GM23338 (cell line): Measurements from ENCODE around the gene AOAH. TPM values are rescaled to one million over a fixed set of nuclear protein-coding genes. Genes with fewer than 3 reads are reported as not detected.

Experiments used
- ATAC-seq: fragments of 200-7000 bp; cut with Tn5 transposase; 3 replicates; pipeline ENCODE4 v1.9.1; 2020
- DNase-seq: peaks from one replicate; pipeline ENCODE4 v3.0.0-alpha.2; 2015; ENCODE audit warnings: low spot score
- H2AFZ ChIP-seq: fragments of 200-600 bp; sonication (generic); 2 replicates; pipeline ENCODE4 v1.8.0; 2016; ENCODE audit warnings: antibody characterized with exemption, mild to moderate bottlenecking, moderate library complexity
- H3F3A ChIP-seq: fragments of 200-600 bp; sonication (generic); replicated peaks from 2 replicates; pipeline ENCODE4 v1.8.0; 2017; ENCODE audit warnings: antibody characterized with exemption, mixed run types, low read depth
- H3K27ac ChIP-seq: fragments of 200-600 bp; sonication (generic); 2 replicates; pipeline ENCODE4 v1.6.1; 2016; ENCODE audit warnings: low read depth
- H3K27me3 ChIP-seq: fragments of 200-600 bp; sonication (generic); 2 replicates; pipeline ENCODE4 v1.8.0; 2016; ENCODE audit warnings: mild to moderate bottlenecking, mixed run types, moderate library complexity; ENCODE audit not compliant: insufficient read depth
- H3K36me3 ChIP-seq: fragments of 200-600 bp; sonication (generic); 2 replicates; pipeline ENCODE4 v1.8.0; 2016; ENCODE audit warnings: mild to moderate bottlenecking; ENCODE audit not compliant: insufficient read depth
- H3K4me1 ChIP-seq: fragments of 200-600 bp; sonication (generic); 2 replicates; pipeline ENCODE4 v1.8.0; 2016; ENCODE audit warnings: mild to moderate bottlenecking, moderate library complexity; ENCODE audit not compliant: insufficient read depth
- H3K4me2 ChIP-seq: fragments of 200-600 bp; sonication (generic); 2 replicates; pipeline ENCODE4 v1.7.1; 2017; ENCODE audit warnings: mixed run types
- H3K4me3 ChIP-seq: fragments of 200-600 bp; sonication (generic); 2 replicates; pipeline ENCODE4 v1.6.1; 2016; ENCODE audit warnings: mixed run types
- H3K79me2 ChIP-seq: fragments of 200-600 bp; sonication (generic); replicated peaks from 2 replicates; pipeline ENCODE4 v1.8.0; 2017; ENCODE audit warnings: mild to moderate bottlenecking; ENCODE audit not compliant: insufficient read depth
- H3K9me2 ChIP-seq: fragments of 200-600 bp; sonication (generic); 2 replicates; pipeline ENCODE4 v1.8.0; 2017; ENCODE audit not compliant: insufficient read depth
- H4K20me1 ChIP-seq: fragments of 200-600 bp; sonication (generic); replicated peaks from 2 replicates; pipeline ENCODE4 v1.8.0; 2017; ENCODE audit warnings: mild to moderate bottlenecking; ENCODE audit not compliant: insufficient read depth
- H3K27ac Mint-ChIP-seq: 2 replicates; pipeline ENCODE4 v1.8.0; 2020; ENCODE audit warnings: inconsistent platforms, mild to moderate bottlenecking, moderate library complexity, mixed read lengths
- H3K27me3 Mint-ChIP-seq: 3 replicates; pipeline ENCODE4 v1.8.0; 2022; ENCODE audit warnings: low read depth, mild to moderate bottlenecking, moderate library complexity, mixed read lengths, inconsistent platforms; ENCODE audit not compliant: insufficient read depth, poor library complexity
- H3K36me3 Mint-ChIP-seq: 3 replicates; pipeline ENCODE4 v1.8.0; 2021; ENCODE audit warnings: low read depth, mild to moderate bottlenecking, inconsistent platforms, moderate library complexity, mixed read lengths
- H3K4me1 Mint-ChIP-seq: 3 replicates; pipeline ENCODE4 v1.8.0; 2020; ENCODE audit warnings: mild to moderate bottlenecking, inconsistent platforms, mixed read lengths
- H3K4me3 Mint-ChIP-seq: 3 replicates; pipeline ENCODE4 v1.8.0; 2021; ENCODE audit warnings: moderate library complexity, mild to moderate bottlenecking, inconsistent platforms, mixed read lengths
- H3K9me3 Mint-ChIP-seq: 3 replicates; pipeline ENCODE4 v1.8.0; 2020; ENCODE audit warnings: moderate library complexity, mild to moderate bottlenecking, inconsistent platforms, mixed read lengths
- CREB1 ChIP-seq: fragments of 250-450 bp; sonication (Bioruptor Pico); IDR thresholded peaks from 2 replicates; pipeline ENCODE4 v1.5.0; 2020; ENCODE audit warnings: low read depth, mild to moderate bottlenecking, moderate library complexity
- EZH2 ChIP-seq: fragments of 200-600 bp; sonication (generic); IDR thresholded peaks from one replicate; pipeline ENCODE4 v1.8.0; 2017; ENCODE audit warnings: antibody characterized with exemption, mild to moderate bottlenecking, low read depth; ENCODE audit not compliant: unreplicated experiment
- EZH2phosphoT487 ChIP-seq: fragments of 200-600 bp; sonication (generic); IDR thresholded peaks from one replicate; pipeline ENCODE4 v1.8.1; 2018; ENCODE audit warnings: antibody characterized with exemption; ENCODE audit not compliant: unreplicated experiment
- JUNB ChIP-seq: IDR thresholded peaks from one replicate; pipeline ENCODE4 v1.6.1; 2016; ENCODE audit warnings: antibody characterized with exemption; ENCODE audit not compliant: unreplicated experiment
- NANOG ChIP-seq: IDR thresholded peaks from 2 replicates; pipeline ENCODE4 v1.6.1; 2016; ENCODE audit warnings: antibody characterized with exemption, borderline replicate concordance
- STAT1 ChIP-seq: IDR thresholded peaks from one replicate; pipeline ENCODE4 v1.6.1; 2016; ENCODE audit warnings: antibody characterized with exemption; ENCODE audit not compliant: unreplicated experiment
- ZNF114 ChIP-seq: fragments of 250-450 bp; sonication (Bioruptor Pico); IDR thresholded peaks from 2 replicates; pipeline ENCODE4 v1.5.0; 2020; ENCODE audit warnings: mild to moderate bottlenecking, moderate library complexity
- ZNF331 ChIP-seq: fragments of 250-450 bp; sonication (Bioruptor Pico); IDR thresholded peaks from 2 replicates; pipeline ENCODE4 v1.5.0; 2020; ENCODE audit warnings: low read depth, mild to moderate bottlenecking, moderate library complexity
- polyA plus RNA-seq: library from polyadenylated mRNA; unstranded; fragments of >200 nt; fragmentation: Nextera tagmentation; extraction: Ambion mirVana; gene quantifications from 2 replicates; pipeline ENCODE4 v1.2.1, GENCODE V29; 2016
- total RNA-seq: library from RNA; depleted of rRNA; stranded (reverse); fragments of >200 nt; shearing (Covaris generic); gene quantifications from 2 replicates; pipeline ENCODE4 v1.2.3, GENCODE V29; 2014
- TF ChIP-seq, protein P1 (sequence below): fragments of 250-450 bp; sonication (Bioruptor Pico); IDR thresholded peaks from 2 replicates; pipeline ENCODE4 v1.5.0; 2020; ENCODE audit warnings: mild to moderate bottlenecking, moderate library complexity
- TF ChIP-seq, protein P2 (sequence below): IDR thresholded peaks from 2 replicates; pipeline ENCODE4 v1.6.1; 2016; ENCODE audit warnings: antibody characterized with exemption
- TF ChIP-seq, protein P3 (sequence below), 2 experiments: fragments of 200-600 bp in 1 of 2; sonication (generic) in 1 of 2; conservative IDR thresholded peaks; 2 replicates each; pipeline versions ENCODE4 v1.5.1 to v1.6.1; 2016 to 2017; ENCODE audit warnings: antibody characterized with exemption in 2 of 2, low read depth in 2 of 2, mild to moderate bottlenecking in 2 of 2, moderate library complexity in 1 of 2
- TF ChIP-seq, protein P4 (sequence below): IDR thresholded peaks from one replicate; pipeline ENCODE4 v1.6.1; 2018; ENCODE audit warnings: antibody characterized with exemption; ENCODE audit not compliant: unreplicated experiment

Gene AOAH
- total and polyA plus RNA-seq, 2 experiments from 2014 or later: not detected

DNA sequence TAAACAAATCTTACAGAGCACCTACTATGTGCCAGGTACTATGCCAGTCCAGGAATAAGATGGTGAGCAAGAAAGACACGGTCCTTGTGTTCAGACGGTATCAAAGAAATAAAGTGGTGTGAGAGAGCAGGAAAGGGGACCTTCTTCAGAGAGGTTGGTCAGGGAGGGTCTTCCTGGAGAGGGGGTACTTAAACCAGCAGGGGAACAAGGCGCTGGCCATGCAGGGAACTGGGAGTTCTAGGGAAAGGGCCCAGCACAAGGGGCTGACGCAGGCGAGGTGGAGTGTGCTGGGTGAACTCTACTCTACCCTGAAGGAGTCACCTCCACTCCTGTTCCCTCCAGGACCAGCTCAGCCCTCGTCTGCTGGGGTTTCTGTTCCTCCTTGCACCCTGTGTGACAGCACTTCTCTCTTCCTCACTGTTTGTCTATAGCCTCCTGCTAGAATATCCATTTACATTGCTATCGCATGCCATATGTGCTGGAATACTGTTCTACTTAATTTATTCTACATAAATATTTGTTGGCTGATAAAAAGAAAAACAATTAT is 73.5 kb downstream of the AOAH start:
- Histone ChIP-seq H3K9me2 (no peaks in the 10 kb centered on the region), H3K4me3 (no peak overlapping the region), H3K27me3 (no peaks in the 10 kb centered on the region), H3K79me2 (no peaks in the 10 kb centered on the region), H2AFZ (no peak overlapping the region), H4K20me1 (no peaks in the 10 kb centered on the region), H3K4me2 (no peak overlapping the region), H3F3A (no peaks in the 10 kb centered on the region), H3K27ac (no peak overlapping the region), H3K36me3 (no peaks in the 10 kb centered on the region), H3K4me1 (peaks cover 27% of the 10 kb centered on the region)
- peaks cover 5% of the 10 kb centered on the region for H3K27me3 Mint-ChIP-seq
- no peak for ATAC-seq
- H3K9me3 Mint-ChIP-seq: no peaks in the 10 kb centered on the region
- peaks cover 32% of the 10 kb centered on the region for H3K4me1 Mint-ChIP-seq
- H3K27ac Mint-ChIP-seq: no peak overlapping the region
- TF ChIP-seq NANOG: no peak
- no peak for TF ChIP-seq ZNF331 (CRISPR knock-in tag)
- TF ChIP-seq JUNB: no peak
- TF ChIP-seq, protein P1, sequence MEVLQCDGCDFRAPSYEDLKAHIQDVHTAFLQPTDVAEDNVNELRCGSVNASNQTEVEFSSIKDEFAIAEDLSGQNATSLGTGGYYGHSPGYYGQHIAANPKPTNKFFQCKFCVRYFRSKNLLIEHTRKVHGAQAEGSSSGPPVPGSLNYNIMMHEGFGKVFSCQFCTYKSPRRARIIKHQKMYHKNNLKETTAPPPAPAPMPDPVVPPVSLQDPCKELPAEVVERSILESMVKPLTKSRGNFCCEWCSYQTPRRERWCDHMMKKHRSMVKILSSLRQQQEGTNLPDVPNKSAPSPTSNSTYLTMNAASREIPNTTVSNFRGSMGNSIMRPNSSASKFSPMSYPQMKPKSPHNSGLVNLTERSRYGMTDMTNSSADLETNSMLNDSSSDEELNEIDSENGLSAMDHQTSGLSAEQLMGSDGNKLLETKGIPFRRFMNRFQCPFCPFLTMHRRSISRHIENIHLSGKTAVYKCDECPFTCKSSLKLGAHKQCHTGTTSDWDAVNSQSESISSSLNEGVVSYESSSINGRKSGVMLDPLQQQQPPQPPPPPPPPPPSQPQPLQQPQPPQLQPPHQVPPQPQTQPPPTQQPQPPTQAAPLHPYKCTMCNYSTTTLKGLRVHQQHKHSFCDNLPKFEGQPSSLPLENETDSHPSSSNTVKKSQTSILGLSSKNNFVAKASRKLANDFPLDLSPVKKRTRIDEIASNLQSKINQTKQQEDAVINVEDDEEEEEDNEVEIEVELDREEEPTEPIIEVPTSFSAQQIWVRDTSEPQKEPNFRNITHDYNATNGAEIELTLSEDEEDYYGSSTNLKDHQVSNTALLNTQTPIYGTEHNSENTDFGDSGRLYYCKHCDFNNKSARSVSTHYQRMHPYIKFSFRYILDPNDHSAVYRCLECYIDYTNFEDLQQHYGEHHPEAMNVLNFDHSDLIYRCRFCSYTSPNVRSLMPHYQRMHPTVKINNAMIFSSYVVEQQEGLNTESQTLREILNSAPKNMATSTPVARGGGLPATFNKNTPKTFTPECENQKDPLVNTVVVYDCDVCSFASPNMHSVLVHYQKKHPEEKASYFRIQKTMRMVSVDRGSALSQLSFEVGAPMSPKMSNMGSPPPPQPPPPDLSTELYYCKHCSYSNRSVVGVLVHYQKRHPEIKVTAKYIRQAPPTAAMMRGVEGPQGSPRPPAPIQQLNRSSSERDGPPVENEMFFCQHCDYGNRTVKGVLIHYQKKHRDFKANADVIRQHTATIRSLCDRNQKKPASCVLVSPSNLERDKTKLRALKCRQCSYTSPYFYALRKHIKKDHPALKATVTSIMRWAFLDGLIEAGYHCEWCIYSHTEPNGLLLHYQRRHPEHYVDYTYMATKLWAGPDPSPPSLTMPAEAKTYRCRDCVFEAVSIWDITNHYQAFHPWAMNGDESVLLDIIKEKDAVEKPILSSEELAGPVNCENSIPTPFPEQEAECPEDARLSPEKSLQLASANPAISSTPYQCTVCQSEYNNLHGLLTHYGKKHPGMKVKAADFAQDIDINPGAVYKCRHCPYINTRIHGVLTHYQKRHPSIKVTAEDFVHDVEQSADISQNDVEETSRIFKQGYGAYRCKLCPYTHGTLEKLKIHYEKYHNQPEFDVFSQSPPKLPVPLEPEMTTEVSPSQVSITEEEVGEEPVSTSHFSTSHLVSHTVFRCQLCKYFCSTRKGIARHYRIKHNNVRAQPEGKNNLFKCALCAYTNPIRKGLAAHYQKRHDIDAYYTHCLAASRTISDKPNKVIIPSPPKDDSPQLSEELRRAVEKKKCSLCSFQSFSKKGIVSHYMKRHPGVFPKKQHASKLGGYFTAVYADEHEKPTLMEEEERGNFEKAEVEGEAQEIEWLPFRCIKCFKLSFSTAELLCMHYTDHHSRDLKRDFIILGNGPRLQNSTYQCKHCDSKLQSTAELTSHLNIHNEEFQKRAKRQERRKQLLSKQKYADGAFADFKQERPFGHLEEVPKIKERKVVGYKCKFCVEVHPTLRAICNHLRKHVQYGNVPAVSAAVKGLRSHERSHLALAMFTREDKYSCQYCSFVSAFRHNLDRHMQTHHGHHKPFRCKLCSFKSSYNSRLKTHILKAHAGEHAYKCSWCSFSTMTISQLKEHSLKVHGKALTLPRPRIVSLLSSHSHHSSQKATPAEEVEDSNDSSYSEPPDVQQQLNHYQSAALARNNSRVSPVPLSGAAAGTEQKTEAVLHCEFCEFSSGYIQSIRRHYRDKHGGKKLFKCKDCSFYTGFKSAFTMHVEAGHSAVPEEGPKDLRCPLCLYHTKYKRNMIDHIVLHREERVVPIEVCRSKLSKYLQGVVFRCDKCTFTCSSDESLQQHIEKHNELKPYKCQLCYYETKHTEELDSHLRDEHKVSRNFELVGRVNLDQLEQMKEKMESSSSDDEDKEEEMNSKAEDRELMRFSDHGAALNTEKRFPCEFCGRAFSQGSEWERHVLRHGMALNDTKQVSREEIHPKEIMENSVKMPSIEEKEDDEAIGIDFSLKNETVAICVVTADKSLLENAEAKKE (CRISPR knock-in tag): no peak
- no peak for TF ChIP-seq EZH2phosphoT487
- no peak for TF ChIP-seq CREB1 (CRISPR knock-in tag)
- TF ChIP-seq, protein P2, sequence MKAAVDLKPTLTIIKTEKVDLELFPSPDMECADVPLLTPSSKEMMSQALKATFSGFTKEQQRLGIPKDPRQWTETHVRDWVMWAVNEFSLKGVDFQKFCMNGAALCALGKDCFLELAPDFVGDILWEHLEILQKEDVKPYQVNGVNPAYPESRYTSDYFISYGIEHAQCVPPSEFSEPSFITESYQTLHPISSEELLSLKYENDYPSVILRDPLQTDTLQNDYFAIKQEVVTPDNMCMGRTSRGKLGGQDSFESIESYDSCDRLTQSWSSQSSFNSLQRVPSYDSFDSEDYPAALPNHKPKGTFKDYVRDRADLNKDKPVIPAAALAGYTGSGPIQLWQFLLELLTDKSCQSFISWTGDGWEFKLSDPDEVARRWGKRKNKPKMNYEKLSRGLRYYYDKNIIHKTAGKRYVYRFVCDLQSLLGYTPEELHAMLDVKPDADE: no peak
- TF ChIP-seq ZNF114 (CRISPR knock-in tag): no peak
- TF ChIP-seq EZH2: no peak
- TF ChIP-seq, protein P3, sequence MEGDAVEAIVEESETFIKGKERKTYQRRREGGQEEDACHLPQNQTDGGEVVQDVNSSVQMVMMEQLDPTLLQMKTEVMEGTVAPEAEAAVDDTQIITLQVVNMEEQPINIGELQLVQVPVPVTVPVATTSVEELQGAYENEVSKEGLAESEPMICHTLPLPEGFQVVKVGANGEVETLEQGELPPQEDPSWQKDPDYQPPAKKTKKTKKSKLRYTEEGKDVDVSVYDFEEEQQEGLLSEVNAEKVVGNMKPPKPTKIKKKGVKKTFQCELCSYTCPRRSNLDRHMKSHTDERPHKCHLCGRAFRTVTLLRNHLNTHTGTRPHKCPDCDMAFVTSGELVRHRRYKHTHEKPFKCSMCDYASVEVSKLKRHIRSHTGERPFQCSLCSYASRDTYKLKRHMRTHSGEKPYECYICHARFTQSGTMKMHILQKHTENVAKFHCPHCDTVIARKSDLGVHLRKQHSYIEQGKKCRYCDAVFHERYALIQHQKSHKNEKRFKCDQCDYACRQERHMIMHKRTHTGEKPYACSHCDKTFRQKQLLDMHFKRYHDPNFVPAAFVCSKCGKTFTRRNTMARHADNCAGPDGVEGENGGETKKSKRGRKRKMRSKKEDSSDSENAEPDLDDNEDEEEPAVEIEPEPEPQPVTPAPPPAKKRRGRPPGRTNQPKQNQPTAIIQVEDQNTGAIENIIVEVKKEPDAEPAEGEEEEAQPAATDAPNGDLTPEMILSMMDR (conservative IDR thresholded peaks at IDR 0.05; ENCODE audit: low read depth in 2 of 2): no peak
- TF ChIP-seq, protein P4, sequence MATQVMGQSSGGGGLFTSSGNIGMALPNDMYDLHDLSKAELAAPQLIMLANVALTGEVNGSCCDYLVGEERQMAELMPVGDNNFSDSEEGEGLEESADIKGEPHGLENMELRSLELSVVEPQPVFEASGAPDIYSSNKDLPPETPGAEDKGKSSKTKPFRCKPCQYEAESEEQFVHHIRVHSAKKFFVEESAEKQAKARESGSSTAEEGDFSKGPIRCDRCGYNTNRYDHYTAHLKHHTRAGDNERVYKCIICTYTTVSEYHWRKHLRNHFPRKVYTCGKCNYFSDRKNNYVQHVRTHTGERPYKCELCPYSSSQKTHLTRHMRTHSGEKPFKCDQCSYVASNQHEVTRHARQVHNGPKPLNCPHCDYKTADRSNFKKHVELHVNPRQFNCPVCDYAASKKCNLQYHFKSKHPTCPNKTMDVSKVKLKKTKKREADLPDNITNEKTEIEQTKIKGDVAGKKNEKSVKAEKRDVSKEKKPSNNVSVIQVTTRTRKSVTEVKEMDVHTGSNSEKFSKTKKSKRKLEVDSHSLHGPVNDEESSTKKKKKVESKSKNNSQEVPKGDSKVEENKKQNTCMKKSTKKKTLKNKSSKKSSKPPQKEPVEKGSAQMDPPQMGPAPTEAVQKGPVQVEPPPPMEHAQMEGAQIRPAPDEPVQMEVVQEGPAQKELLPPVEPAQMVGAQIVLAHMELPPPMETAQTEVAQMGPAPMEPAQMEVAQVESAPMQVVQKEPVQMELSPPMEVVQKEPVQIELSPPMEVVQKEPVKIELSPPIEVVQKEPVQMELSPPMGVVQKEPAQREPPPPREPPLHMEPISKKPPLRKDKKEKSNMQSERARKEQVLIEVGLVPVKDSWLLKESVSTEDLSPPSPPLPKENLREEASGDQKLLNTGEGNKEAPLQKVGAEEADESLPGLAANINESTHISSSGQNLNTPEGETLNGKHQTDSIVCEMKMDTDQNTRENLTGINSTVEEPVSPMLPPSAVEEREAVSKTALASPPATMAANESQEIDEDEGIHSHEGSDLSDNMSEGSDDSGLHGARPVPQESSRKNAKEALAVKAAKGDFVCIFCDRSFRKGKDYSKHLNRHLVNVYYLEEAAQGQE: no peak
- no peak for TF ChIP-seq STAT1
- H3K4me3 Mint-ChIP-seq: no peak overlapping the region
- DNase-seq: no peak
- no peaks in the 10 kb centered on the region for H3K36me3 Mint-ChIP-seq
